Type B pancreatic cell (in vitro differentiated cells): ENCODE results near the gene LTK. TPM values are rescaled to one million over a fixed set of nuclear protein-coding genes. Genes with fewer than 3 reads are reported as not detected.

ENCODE experiments used
- DNase-seq: peaks from one replicate; pipeline ENCODE4 v3.0.0; 2021; ENCODE audit warnings: mixed read lengths; ENCODE audit not compliant: unreplicated experiment; ENCODE audit errors: extremely low spot score
- H3K27ac Mint-ChIP-seq: 2 replicates; pipeline ENCODE4 v1.8.0; 2021; ENCODE audit warnings: mild to moderate bottlenecking, mixed read lengths
- H3K27me3 Mint-ChIP-seq: 2 replicates; pipeline ENCODE4 v1.8.0; 2021; ENCODE audit warnings: mixed read lengths
- H3K36me3 Mint-ChIP-seq: 2 replicates; pipeline ENCODE4 v1.8.0; 2021; ENCODE audit warnings: mixed read lengths
- H3K4me1 Mint-ChIP-seq: one replicate; pipeline ENCODE4 v1.8.0; 2021; ENCODE audit warnings: mixed read lengths; ENCODE audit not compliant: unreplicated experiment
- H3K4me3 Mint-ChIP-seq: 2 replicates; pipeline ENCODE4 v1.8.0; 2021; ENCODE audit warnings: mild to moderate bottlenecking, mixed read lengths
- H3K9me3 Mint-ChIP-seq: 2 replicates; pipeline ENCODE4 v1.8.0; 2021; ENCODE audit warnings: mixed read lengths
- CTCF ChIP-seq: fragments of 200-600 bp; sonication (generic); conservative IDR thresholded peaks from 2 replicates; pipeline ENCODE4 v1.5.0; 2021; ENCODE audit warnings: antibody characterized with exemption, mild to moderate bottlenecking
- total RNA-seq: library from RNA; stranded (reverse); gene quantifications from 2 replicates; pipeline ENCODE4 v1.2.1, GENCODE V29; 2021; ENCODE audit warnings: low replicate concordance

The LTK gene
- total RNA-seq, 1 donor from 2014 or later: 0.51 TPM

DNA sequence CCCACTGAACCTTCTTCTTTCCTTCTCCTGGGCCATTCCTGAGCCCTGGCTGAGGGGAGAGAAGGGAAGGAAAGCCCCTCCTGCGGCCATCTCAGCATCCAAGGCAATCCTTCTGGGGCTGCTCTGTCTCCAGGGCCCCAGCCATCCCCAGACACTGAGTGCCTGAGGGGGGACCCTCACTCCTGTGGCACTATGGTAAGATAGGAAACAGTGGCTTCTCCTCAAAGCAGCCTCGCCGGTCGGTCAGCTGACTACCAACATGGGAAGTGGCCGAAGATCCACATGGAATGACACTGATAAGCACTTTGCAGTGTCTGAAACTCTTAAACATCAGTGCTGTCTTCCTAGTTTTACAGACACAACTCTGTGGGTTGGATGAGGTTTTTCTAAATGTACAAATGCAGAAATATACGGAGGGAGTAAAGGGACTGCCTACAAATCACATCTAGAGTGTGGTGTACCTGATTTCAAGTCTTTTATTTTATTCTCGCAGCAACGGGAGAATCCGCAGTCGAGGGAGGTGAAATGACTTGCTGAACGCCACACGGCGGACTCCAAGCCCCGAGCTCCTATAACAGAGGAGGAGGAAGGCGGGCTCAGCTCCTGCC is 20.9 kb downstream of the LTK start:
- Mint-ChIP-seq H3K9me3 (no peaks in the 10 kb centered on the region), H3K4me1 (peaks cover 7% of the 10 kb centered on the region), H3K36me3 (no peaks in the 10 kb centered on the region), H3K27ac (peak overlapping the region; percentile 43), H3K27me3 (peaks cover 48% of the 10 kb centered on the region), H3K4me3 (peak overlapping the region; percentile 90)
- no peak for DNase-seq
- TF ChIP-seq CTCF: no peak

DNA sequence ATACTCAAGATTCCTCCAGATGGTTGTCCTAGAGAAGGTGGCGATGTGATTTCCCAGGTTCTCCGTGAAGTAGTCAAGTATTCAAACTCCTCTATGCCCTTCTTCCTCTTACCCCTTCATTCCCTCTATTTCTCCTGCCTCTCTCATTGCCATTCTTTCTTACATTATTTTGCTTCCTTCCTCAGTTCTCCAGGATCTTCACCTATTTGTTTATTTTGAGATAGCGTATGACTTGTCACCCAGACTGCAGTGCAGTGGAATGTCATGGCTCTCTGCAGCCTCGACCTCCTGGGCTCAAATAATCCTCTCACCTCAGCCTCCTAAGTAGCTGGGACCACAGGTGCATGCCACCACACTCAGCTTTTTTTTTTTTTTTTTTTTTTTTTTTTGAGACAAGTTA is 21.7 kb downstream of the LTK start:
- Mint-ChIP-seq H3K9me3 (no peaks in the 10 kb centered on the region), H3K4me3 (no peak overlapping the region), H3K36me3 (no peaks in the 10 kb centered on the region), H3K27ac (no peak overlapping the region), H3K27me3 (peaks cover 40% of the 10 kb centered on the region), H3K4me1 (peaks cover 7% of the 10 kb centered on the region)
- DNase-seq: no peak
- no peak for TF ChIP-seq CTCF

DNA sequence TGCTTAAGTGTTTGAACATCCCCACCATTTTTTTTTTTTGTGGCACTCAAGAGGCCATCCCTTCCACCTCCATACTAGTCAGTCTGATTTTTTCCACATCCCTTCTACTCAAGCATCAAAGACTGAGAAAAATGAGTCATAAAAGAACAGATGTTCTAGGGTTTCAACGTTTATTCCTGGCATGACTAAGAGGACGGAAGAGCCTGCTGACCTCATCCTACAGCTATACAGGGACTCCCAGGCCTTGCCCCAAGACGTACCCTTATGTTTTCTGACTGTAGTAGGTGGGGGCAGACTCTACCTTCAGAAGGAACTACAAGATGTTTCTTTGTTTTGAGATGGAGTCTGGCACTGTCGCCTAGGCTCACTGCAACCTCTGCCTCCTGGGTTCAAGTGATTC is 23.3 kb downstream of the LTK start:
- peaks cover 7% of the 10 kb centered on the region for H3K4me1 Mint-ChIP-seq
- H3K9me3 Mint-ChIP-seq: no peaks in the 10 kb centered on the region
- H3K4me3 Mint-ChIP-seq: no peak overlapping the region
- DNase-seq: no peak
- no peak overlapping the region for H3K27ac Mint-ChIP-seq
- H3K36me3 Mint-ChIP-seq: no peaks in the 10 kb centered on the region
- H3K27me3 Mint-ChIP-seq: peaks cover 31% of the 10 kb centered on the region
- TF ChIP-seq CTCF: no peak

GRCh38 chr15:41489641-41490040 is 24.0 kb downstream of the LTK start:
- Mint-ChIP-seq H3K36me3 (no peaks in the 10 kb centered on the region), H3K4me1 (peaks cover 7% of the 10 kb centered on the region), H3K4me3 (no peak overlapping the region), H3K27me3 (peaks cover 26% of the 10 kb centered on the region), H3K9me3 (no peaks in the 10 kb centered on the region), H3K27ac (no peak overlapping the region)
- no peak for DNase-seq
- TF ChIP-seq CTCF: no peak

- peaks cover 21% of the 10 kb centered on the region for H3K27me3 Mint-ChIP-seq
- peaks cover 5% of the 10 kb centered on the region for H3K4me1 Mint-ChIP-seq
- H3K9me3 Mint-ChIP-seq: no peaks in the 10 kb centered on the region
- peaks cover 6% of the 10 kb centered on the region for H3K36me3 Mint-ChIP-seq
- TF ChIP-seq CTCF: no peak
- DNase-seq: no peak
- no peak overlapping the region for H3K27ac Mint-ChIP-seq
- H3K4me3 Mint-ChIP-seq: no peak overlapping the region
Observed at GRCh38 chr15:41487802-41488201, 25.8 kb downstream of the LTK start.

- peaks cover 6% of the 10 kb centered on the region for H3K36me3 Mint-ChIP-seq
- peaks cover under 1% of the 10 kb centered on the region for H3K4me1 Mint-ChIP-seq
- no peaks in the 10 kb centered on the region for H3K9me3 Mint-ChIP-seq
- no peak for TF ChIP-seq CTCF
- H3K27ac Mint-ChIP-seq: no peak overlapping the region
- peaks cover 17% of the 10 kb centered on the region for H3K27me3 Mint-ChIP-seq
- no peak overlapping the region for H3K4me3 Mint-ChIP-seq
- DNase-seq: no peak
Observed at GRCh38 chr15:41487381-41487780, 26.2 kb downstream of the LTK start.
